Effector CD4-positive, alpha-beta T cell (primary cell): ENCODE results near the gene PPM1E.

Experiments used
- DNase-seq: peaks from one replicate; pipeline ENCODE4 v3.0.0-alpha.2; 2020

The PPM1E gene

GRCh38 chr17:59000022-59000421 lies 244.4 kb downstream of the PPM1E start:
- no peak for DNase-seq

- peak; percentile 55 for DNase-seq
These were observed 245.6 kb downstream of the PPM1E start for GRCh38 chr17:59001158-59001814.

- DNase-seq, result no peak
These were observed 246.5 kb downstream of the PPM1E start for GRCh38 chr17:59002126-59002525.

GRCh38 chr17:59002848-59003247 lies 247.2 kb downstream of the PPM1E start:
- no peak for DNase-seq

GRCh38 chr17:59003860-59004259 lies 248.2 kb downstream of the PPM1E start:
- DNase-seq, result no peak

- DNase-seq, result peak; percentile 61
These were observed 248.9 kb downstream of the PPM1E start for GRCh38 chr17:59004338-59005111.

GRCh38 chr17:59007995-59008394 lies 252.3 kb downstream of the PPM1E start:
- DNase-seq, result no peak

GRCh38 chr17:59008737-59009136 lies 253.1 kb downstream of the PPM1E start:
- no peak for DNase-seq

GRCh38 chr17:59010026-59010425 lies 254.4 kb downstream of the PPM1E start:
- no peak for DNase-seq

GRCh38 chr17:59011975-59012374 lies 256.3 kb downstream of the PPM1E start:
- no peak for DNase-seq

- DNase-seq, result no peak
These were observed 262.4 kb downstream of the PPM1E start for GRCh38 chr17:59018019-59018418.

- DNase-seq, result no peak
These were observed 269.3 kb downstream of the PPM1E start for GRCh38 chr17:59024916-59025315.

GRCh38 chr17:59026176-59026939 lies 270.7 kb downstream of the PPM1E start:
- no peak for DNase-seq

- DNase-seq, result no peak
These were observed 272.1 kb downstream of the PPM1E start for GRCh38 chr17:59027750-59028149.

GRCh38 chr17:59028328-59028727 lies 272.7 kb downstream of the PPM1E start:
- no peak for DNase-seq

- no peak for DNase-seq
These were observed 275.2 kb downstream of the PPM1E start for GRCh38 chr17:59030811-59031210.
